Gastroesophageal sphincter (tissue), 3 donors: ENCODE results near the gene LANCL1.

ENCODE experiments used
- POLR2A ChIP-seq, 2 donors: fragments of 450-650 bp; IDR thresholded peaks; one replicate each; pipeline ENCODE4 v1.6.1; 2017; ENCODE audit warnings: antibody characterized with exemption in 2 of 2, mild to moderate bottlenecking in 2 of 2, moderate library complexity in 1 of 2
- TF ChIP-seq, protein P1 (sequence below), 4 experiments: fragments of 200-600 bp in 2 of 4; fragments of 450-650 bp in 2 of 4; sonication (generic) in 1 of 4; IDR thresholded peaks; one replicate each; pipeline ENCODE4 v1.5.1; 2017 to 2019; ENCODE audit warnings: antibody characterized with exemption in 4 of 4, mild to moderate bottlenecking in 2 of 4, moderate library complexity in 2 of 4

DNA sequence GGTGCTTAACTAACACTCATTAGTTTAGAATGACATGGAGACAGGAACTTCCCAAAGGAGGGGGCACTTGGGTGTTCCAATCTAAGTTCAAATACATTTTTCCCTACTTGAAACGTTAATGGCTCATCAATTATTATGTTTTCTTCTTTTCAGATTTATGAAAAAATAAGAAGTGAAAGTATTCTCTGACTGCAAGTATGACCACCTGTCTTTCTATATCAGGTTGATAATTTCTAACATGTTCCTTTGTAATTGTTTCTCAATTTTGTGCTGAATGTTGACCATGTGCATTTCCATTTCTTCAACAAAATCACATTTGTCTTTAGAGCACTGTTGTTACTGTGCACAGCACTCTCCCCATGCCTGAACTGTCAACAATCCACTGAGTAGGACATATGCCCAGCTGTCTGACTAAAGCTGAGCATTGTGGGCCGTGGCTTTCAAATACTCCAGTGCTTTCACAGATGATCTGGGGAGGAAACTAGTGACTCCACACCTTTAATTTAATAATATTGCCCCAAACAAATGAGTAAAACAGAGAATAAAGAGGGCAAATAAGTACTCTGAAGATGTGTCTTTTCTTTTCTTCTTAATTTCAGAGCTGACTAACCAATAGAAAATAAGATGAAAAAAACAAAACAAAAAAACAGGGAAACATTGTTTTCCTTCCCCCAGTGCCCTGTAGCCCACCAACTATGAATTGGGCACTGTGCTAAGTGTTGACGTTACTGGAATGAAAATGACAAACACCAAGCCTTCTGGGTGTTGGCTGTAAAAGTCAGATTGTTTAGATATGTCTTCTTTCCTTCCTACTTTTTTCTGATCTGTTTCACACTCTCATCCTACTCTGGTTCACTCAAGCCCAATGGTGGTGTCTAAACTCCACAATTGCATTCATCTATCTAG, 16.0 kb downstream of the LANCL1 start:
- TF ChIP-seq, protein P1, sequence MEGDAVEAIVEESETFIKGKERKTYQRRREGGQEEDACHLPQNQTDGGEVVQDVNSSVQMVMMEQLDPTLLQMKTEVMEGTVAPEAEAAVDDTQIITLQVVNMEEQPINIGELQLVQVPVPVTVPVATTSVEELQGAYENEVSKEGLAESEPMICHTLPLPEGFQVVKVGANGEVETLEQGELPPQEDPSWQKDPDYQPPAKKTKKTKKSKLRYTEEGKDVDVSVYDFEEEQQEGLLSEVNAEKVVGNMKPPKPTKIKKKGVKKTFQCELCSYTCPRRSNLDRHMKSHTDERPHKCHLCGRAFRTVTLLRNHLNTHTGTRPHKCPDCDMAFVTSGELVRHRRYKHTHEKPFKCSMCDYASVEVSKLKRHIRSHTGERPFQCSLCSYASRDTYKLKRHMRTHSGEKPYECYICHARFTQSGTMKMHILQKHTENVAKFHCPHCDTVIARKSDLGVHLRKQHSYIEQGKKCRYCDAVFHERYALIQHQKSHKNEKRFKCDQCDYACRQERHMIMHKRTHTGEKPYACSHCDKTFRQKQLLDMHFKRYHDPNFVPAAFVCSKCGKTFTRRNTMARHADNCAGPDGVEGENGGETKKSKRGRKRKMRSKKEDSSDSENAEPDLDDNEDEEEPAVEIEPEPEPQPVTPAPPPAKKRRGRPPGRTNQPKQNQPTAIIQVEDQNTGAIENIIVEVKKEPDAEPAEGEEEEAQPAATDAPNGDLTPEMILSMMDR (IDR thresholded peaks at IDR 0.05) = no peak
- no peak for TF ChIP-seq POLR2A (IDR thresholded peaks at IDR 0.05)
